Measurements from ENCODE around the gene PTPRM.

DNA sequence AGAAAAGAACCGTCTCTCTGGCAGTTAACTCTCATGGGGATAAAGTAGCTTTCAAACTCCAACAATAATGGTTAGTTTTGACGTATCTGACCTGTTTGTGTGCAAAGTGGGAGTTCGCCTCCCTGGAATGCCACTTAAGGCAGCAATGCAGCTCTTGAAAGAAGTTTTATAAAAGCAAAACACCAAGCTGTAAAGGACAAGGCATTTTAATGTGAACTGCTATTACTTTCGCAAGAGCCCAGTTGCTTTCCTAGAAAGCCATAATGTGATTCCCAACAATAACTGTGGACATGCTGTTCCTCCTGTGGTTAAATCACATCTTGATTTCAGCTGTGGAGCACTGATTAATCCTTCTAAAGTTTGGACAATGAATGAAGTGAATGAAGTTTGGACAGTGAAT lies 303.7 kb downstream of the PTPRM start:
- no peak for TF ChIP-seq CTCF (IDR thresholded peaks at IDR 0.05)
- no peak for TF ChIP-seq POLR2A (IDR thresholded peaks at IDR 0.05)

All from sigmoid colon (tissue), 3 donors.